Activated B cell treated with CpG ODN at 0.5 μM for 24 hours (primary cell): Measurements from ENCODE around the gene FAM32A. TPM values are rescaled to one million over a fixed set of nuclear protein-coding genes. Genes with fewer than 3 reads are reported as not detected.

Experiments used
- ATAC-seq: fragments of 200-7000 bp; cut with Tn5 transposase; one replicate; pipeline ENCODE4 v1.10.0; 2021; ENCODE audit warnings: low read depth, mild to moderate bottlenecking, moderate library complexity
- CTCF ChIA-PET: fragments of 350-600 bp; sonication (Branson Sonifier 250); formaldehyde crosslinking; loops from one replicate; lab custom pipeline; 2021; ENCODE audit warnings: antibody characterized with exemption; lab: Charles Lee
- POLR2A ChIA-PET: fragments of 350-600 bp; sonication (Branson Sonifier 250); formaldehyde crosslinking; loops from one replicate; lab custom pipeline; 2021; ENCODE audit warnings: antibody characterized with exemption; lab: Charles Lee
- DNase-seq: peaks from one replicate; pipeline ENCODE4 v3.0.0; 2022
- H3K27ac Mint-ChIP-seq: one replicate; pipeline ENCODE4 v1.8.0; 2020; ENCODE audit warnings: mixed read lengths
- H3K27me3 Mint-ChIP-seq: one replicate; pipeline ENCODE4 v1.8.0; 2021; ENCODE audit warnings: mixed read lengths
- H3K36me3 Mint-ChIP-seq: one replicate; pipeline ENCODE4 v1.8.0; 2021; ENCODE audit warnings: low read depth, mixed read lengths
- H3K4me1 Mint-ChIP-seq: one replicate; pipeline ENCODE4 v1.8.0; 2021; ENCODE audit warnings: mixed read lengths
- H3K4me3 Mint-ChIP-seq: one replicate; pipeline ENCODE4 v1.8.0; 2020; ENCODE audit warnings: mild to moderate bottlenecking, mixed read lengths
- H3K9me3 Mint-ChIP-seq: one replicate; pipeline ENCODE4 v1.8.0; 2020; ENCODE audit warnings: mixed read lengths
- intact Hi-C: fragments of 100-400 bp; cut with micrococcal nuclease; formaldehyde crosslinking; loops from one replicate; pipeline ENCODE4 v1.15.1; 2024
- total RNA-seq: library from RNA; stranded (reverse); gene quantifications from 2 replicates; pipeline ENCODE4 v1.2.3, GENCODE V29; 2022
- TF ChIP-seq, protein P1 (sequence below): fragments of 200-600 bp; IDR thresholded peaks from one replicate; pipeline ENCODE4 v1.8.0; 2022; ENCODE audit warnings: antibody characterized with exemption, mild to moderate bottlenecking

FAM32A gene
- total RNA-seq, 1 donor from 2014 or later, result 52.2 TPM

DNA sequence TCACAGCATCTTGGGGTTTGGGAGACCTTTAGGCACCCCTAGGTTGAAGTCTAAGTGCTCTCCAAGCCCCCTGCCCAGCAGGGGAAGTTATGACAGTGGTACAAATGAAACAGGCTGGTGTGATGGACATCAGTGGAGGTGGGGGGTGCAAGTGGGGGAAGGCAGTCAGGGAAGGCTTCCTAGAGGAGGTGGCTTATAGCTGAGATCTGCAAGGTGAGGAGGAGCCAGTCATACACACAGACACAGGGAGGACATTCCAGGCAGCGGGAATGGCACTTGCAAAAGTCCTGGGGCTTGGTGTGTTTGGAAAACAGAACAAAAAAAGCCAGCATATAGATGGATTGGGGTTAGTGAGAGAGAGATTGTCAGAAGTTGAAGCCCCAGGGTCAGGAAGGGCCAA is 30.1 kb upstream of the FAM32A start:
- no peaks in the 10 kb centered on the region for H3K27me3 Mint-ChIP-seq
- no peak for ATAC-seq
- TF ChIP-seq, protein P1, sequence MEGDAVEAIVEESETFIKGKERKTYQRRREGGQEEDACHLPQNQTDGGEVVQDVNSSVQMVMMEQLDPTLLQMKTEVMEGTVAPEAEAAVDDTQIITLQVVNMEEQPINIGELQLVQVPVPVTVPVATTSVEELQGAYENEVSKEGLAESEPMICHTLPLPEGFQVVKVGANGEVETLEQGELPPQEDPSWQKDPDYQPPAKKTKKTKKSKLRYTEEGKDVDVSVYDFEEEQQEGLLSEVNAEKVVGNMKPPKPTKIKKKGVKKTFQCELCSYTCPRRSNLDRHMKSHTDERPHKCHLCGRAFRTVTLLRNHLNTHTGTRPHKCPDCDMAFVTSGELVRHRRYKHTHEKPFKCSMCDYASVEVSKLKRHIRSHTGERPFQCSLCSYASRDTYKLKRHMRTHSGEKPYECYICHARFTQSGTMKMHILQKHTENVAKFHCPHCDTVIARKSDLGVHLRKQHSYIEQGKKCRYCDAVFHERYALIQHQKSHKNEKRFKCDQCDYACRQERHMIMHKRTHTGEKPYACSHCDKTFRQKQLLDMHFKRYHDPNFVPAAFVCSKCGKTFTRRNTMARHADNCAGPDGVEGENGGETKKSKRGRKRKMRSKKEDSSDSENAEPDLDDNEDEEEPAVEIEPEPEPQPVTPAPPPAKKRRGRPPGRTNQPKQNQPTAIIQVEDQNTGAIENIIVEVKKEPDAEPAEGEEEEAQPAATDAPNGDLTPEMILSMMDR, result no peak
- H3K4me1 Mint-ChIP-seq, result peaks cover 45% of the 10 kb centered on the region
- peaks cover 79% of the 10 kb centered on the region for H3K36me3 Mint-ChIP-seq
- POLR2A ChIA-PET, result interaction anchor here (0.6 to 10.3 kb wide), 5 partner anchors 12 to 1642 kb away, joined by 4 to 154 read pairs (median 9); partner anchors contain the start of gene HSH2D
- CTCF ChIA-PET, result no interaction called here
- H3K9me3 Mint-ChIP-seq, result no peaks in the 10 kb centered on the region
- peak overlapping the region; percentile 12 for H3K4me3 Mint-ChIP-seq
- DNase-seq, result no peak
- H3K27ac Mint-ChIP-seq, result peak overlapping the region; percentile 70
- intact Hi-C loops, result no loop called here

- TF ChIP-seq, protein P1, result no peak
- H3K9me3 Mint-ChIP-seq, result no peaks in the 10 kb centered on the region
- no peak overlapping the region for H3K4me3 Mint-ChIP-seq
- H3K36me3 Mint-ChIP-seq, result peaks cover 64% of the 10 kb centered on the region
- DNase-seq, result no peak
- H3K27ac Mint-ChIP-seq, result peak overlapping the region; percentile 20
- H3K4me1 Mint-ChIP-seq, result peaks cover 45% of the 10 kb centered on the region
- POLR2A ChIA-PET, result interaction anchor here (0.6 to 10.3 kb wide), 8 partner anchors 8 to 86 kb away, joined by 3 to 154 read pairs (median 8); partner anchors contain the start of genes HSH2D and RAB8A
- H3K27me3 Mint-ChIP-seq, result no peaks in the 10 kb centered on the region
- CTCF ChIA-PET, result no interaction called here
- intact Hi-C loops, result no loop called here
- no peak for ATAC-seq
Measured at GRCh38 chr19:16156904-16157303, 28.3 kb upstream of the FAM32A start.

DNA sequence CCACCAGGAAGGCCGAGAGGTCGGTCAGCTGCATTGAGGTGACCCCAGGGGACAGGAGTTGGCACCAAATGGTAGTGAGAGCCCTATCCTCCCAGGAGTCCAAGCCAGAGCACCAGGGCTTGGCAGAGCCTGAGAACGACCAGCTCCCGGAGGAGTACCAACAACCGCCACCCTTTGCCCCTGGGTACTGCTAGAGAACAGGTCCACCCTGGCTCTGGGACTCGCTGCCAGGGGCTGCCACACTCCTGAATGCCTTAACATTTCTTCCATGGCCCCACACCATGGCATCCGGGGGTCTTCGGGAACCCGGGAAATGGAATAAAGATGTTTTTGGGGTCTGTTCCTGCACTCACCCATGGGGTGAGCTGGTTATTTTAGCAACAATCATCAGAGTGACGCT is 27.6 kb upstream of the FAM32A start:
- CTCF ChIA-PET, result interaction anchor here (0.5 kb wide), 1 partner anchor 27 kb away, joined by 3 read pairs; no protein-coding TSS in a partner anchor
- ATAC-seq, result no peak
- TF ChIP-seq, protein P1, result no peak
- Mint-ChIP-seq H3K27me3 (no peaks in the 10 kb centered on the region), H3K9me3 (no peaks in the 10 kb centered on the region), H3K4me1 (peaks cover 43% of the 10 kb centered on the region), H3K27ac (peak overlapping the region; percentile 18), H3K4me3 (no peak overlapping the region), H3K36me3 (peaks cover 60% of the 10 kb centered on the region)
- POLR2A ChIA-PET, result interaction anchor here (0.7 to 10.3 kb wide), 8 partner anchors 8 to 87 kb away, joined by 3 to 154 read pairs (median 8); partner anchors contain the start of genes HSH2D and RAB8A
- DNase-seq, result no peak
- intact Hi-C loops, result no loop called here

- Mint-ChIP-seq H3K4me1 (peaks cover 23% of the 10 kb centered on the region), H3K9me3 (no peaks in the 10 kb centered on the region), H3K27me3 (no peaks in the 10 kb centered on the region), H3K27ac (peak overlapping the region; percentile 63), H3K36me3 (peaks cover 40% of the 10 kb centered on the region), H3K4me3 (no peak overlapping the region)
- POLR2A ChIA-PET, result interaction anchor here (0.6 to 10.3 kb wide), 8 partner anchors 10 to 243 kb away, joined by 3 to 154 read pairs (median 4); partner anchors contain the start of genes HSH2D and RAB8A
- no peak for ATAC-seq
- intact Hi-C loops, result loop anchor here (2.0 kb wide), 1 partner anchor 19 kb away; no protein-coding TSS in a partner anchor
- DNase-seq, result no peak
- CTCF ChIA-PET, result no interaction called here
- TF ChIP-seq, protein P1, result no peak
Measured at GRCh38 chr19:16159655-16160054, 25.6 kb upstream of the FAM32A start.

- H3K4me1 Mint-ChIP-seq, result peaks cover 15% of the 10 kb centered on the region
- peak overlapping the region; percentile 53 for H3K27ac Mint-ChIP-seq
- H3K36me3 Mint-ChIP-seq, result peaks cover 31% of the 10 kb centered on the region
- CTCF ChIA-PET, result no interaction called here
- intact Hi-C loops, result loop anchor here (2.0 kb wide), 1 partner anchor 20 kb away; no protein-coding TSS in a partner anchor
- H3K27me3 Mint-ChIP-seq, result no peaks in the 10 kb centered on the region
- ATAC-seq (peak; percentile 13), DNase-seq (no peak)
- TF ChIP-seq, protein P1, result no peak
- POLR2A ChIA-PET, result interaction anchor here (0.6 to 10.3 kb wide), 4 partner anchors 11 to 200 kb away, joined by 4 to 154 read pairs (median 16); partner anchors contain the start of genes HSH2D and RAB8A
- H3K4me3 Mint-ChIP-seq, result no peak overlapping the region
- no peaks in the 10 kb centered on the region for H3K9me3 Mint-ChIP-seq
Measured at GRCh38 chr19:16160445-16160942, 24.7 kb upstream of the FAM32A start.
